HG02870 (cell line): ENCODE measurements around the gene HIVEP1.
"Not testable (repeated sequence)": the region's sequence is repeated elsewhere in the genome, so short reads cannot be mapped to it uniquely, and the experiment has no call there.

Experiments used
- ATAC-seq: cut with Tn5 transposase; IDR thresholded peaks from one replicate; pipeline ENCODE4 v1.9.1; 2021; ENCODE audit warnings: mild to moderate bottlenecking, moderate library complexity; ENCODE audit not compliant: unreplicated experiment

The HIVEP1 gene

GRCh38 chr6:12082368-12082767, 70.3 kb downstream of the HIVEP1 start:
- no peak for ATAC-seq

DNA sequence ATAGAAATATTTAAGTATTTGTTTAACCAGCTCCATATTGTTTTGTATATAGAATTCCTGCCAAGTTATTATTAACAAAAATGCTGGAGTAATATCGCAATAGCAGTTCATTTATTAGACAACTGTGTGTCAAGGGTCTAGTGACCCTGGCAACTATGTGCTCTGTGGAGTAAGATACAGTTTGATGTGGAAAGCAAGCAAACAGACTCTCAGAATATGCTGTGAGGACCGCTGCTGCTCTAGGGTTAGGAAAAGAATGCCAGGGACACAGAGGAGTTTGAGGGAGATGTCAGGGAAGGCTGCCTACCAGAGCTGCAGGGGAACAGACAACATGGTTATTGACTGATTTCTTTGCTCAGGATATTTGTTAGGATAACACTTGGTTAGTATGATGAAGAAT, 71.2 kb downstream of the HIVEP1 start:
- ATAC-seq: no peak

- no peak for ATAC-seq
Measured at GRCh38 chr6:12083763-12084162, 71.7 kb downstream of the HIVEP1 start.

DNA sequence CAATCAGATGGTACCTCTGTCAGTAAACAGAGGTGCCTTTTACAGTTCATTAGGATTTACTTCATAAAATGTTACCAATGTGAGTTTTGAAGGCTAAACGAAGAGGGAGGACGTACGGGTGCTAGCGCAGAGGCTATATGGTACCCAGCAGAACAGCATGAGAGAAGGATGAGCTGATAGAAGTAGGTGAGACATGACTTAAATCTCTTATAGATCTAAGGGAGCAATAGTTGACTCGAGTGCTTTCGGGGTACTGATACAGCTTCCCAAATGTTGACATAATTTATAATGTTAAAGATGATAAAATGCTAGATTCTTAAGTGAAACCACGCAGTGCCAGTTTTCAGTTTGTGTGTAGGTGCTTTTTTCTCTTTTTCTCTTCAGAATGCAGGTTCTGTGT, 72.6 kb downstream of the HIVEP1 start:
- ATAC-seq: no peak

GRCh38 chr6:12088531-12088930, 76.4 kb downstream of the HIVEP1 start:
- ATAC-seq: no peak

DNA sequence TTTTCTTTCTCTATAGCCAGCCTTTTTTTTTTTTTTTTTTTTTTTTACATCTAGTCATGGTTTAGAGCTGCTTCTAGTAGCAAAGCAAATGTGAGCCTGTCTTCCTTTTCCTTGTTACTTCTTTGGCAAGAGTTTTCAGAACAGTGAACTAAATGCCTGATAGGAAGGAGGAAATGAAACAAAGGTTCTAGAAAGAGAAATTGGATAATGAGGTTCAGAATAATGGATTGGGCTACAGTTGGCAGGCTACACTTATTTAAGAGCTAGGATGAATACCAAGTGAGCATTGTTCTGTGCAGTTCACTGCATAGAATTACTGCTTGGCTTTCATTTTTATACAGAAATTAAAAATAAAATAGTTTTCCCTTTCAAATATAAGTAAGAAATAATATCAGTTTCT, 78.6 kb downstream of the HIVEP1 start:
- no peak for ATAC-seq

- ATAC-seq: no peak
Measured at GRCh38 chr6:12092762-12093161, 80.7 kb downstream of the HIVEP1 start.

GRCh38 chr6:12094689-12095088, 82.6 kb downstream of the HIVEP1 start:
- no peak for ATAC-seq

GRCh38 chr6:12096342-12096741, 84.2 kb downstream of the HIVEP1 start:
- ATAC-seq: no peak

GRCh38 chr6:12097791-12098190, 85.7 kb downstream of the HIVEP1 start:
- ATAC-seq: no peak

GRCh38 chr6:12099623-12100338, 87.7 kb downstream of the HIVEP1 start:
- no peak for ATAC-seq

DNA sequence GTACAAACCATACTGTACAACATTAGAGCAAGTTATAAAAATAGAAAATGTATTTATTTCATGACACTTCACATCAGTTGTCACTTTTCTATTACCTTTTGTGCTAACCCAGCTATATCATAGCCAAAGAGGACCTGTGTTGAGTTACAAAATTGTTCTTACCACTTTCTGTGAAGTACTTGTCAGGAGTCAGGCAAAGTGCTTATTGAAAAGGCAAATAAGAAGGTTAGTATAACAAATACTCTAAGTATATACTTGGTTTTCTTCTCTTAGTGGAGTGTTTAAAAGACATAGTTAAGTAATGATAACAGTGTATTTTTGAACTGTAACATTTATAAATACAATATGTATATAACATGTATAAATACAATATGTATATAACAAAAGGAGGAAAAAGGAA, 88.9 kb downstream of the HIVEP1 start:
- no peak for ATAC-seq

GRCh38 chr6:12101653-12102312, 89.7 kb downstream of the HIVEP1 start:
- ATAC-seq: no peak

DNA sequence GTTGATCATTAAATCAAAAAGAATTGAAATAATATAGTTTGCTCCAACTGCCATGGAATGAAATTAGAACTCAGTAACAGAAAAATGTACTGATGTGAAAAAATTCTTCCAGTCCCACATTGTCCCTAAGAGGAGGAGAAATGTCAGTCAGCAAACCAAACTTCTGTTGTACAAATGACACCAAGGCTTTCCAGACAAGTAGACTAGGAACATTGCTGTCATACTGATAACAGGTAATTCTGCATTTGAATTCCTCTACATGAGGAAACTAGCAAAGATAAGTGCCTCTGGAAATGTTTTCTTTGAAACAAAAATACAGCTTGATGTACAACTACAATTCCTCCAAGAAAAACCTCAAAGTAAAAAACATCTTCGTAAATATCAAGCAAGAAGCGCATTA, 90.2 kb downstream of the HIVEP1 start:
- no peak for ATAC-seq

- no peak for ATAC-seq
Measured at GRCh38 chr6:12103158-12103557, 91.0 kb downstream of the HIVEP1 start.

DNA sequence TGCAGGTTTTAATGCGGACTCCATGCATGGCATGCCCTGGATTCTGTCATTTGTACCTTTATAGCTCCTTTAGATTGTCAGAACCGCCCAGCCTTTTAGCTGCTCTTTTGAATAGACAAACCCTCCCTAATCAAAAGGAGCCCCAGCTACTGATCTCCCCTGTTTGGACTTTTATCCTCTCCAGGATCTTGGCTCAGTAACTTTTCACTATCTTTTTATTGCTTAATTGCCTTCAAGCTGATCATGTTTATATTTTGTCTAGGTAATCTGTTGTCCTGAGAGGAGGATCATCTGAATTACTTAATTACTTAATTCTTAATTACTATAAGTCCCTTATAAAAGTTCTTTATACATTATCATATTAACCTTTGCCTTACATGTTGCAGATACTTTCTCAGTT, 93.2 kb downstream of the HIVEP1 start:
- no peak for ATAC-seq

DNA sequence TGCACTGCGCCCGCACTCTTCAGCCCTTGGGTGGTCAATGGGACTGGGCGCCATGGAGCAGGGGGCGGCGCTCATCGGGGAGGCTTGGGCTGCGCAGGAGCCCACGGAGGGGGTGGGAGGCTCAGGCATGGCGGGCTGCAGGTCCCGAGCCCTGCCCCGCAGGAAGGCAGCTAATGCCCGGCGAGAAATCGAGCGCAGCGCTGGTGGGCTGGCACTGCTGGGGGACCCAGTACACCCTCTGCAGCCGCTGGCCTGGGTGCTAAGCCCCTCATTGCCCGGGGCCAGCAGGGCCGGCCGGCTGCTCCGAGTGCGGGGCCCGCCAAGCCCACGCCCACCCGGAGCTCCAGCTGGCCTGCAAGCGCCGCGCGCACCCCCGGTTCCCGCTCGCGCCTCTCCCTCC, 96.3 kb downstream of the HIVEP1 start:
- not testable (repeated sequence) for ATAC-seq

GRCh38 chr6:12110523-12111362, 98.6 kb downstream of the HIVEP1 start:
- ATAC-seq: no peak

- no peak for ATAC-seq
Measured at GRCh38 chr6:12111363-12111670, 99.2 kb downstream of the HIVEP1 start.

DNA sequence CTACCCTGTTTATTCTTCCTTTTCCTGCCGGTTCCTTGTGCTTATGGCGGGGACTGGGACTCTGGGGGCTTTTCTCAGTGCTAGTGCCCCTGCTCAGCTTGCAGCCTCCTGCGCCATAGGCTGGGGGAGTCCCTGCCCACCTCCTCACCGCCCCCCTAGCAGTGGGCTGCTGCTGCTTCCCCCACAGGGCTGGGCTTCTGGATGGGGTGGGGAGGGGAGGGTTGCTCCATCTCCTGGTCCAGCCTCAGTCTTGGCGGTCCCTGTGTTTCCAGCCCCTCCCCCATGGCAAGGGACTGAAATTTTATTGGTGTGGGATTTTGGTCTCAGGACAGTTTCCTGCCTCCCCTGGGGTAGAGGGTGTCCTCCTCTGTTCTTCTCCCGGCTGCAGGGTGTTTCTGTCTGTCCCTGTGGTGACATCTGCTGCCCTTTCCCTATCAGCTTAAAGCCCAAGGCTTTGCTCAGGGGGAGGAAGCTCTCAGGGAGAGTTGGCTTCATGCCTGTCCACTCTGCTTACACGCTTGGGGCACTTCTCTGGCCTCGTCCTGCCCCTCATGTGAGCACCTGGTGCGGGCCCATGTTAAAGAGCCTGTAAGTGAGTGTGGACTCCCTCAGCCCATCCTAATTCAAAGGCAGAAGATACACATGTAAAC, 100.6 kb downstream of the HIVEP1 start:
- ATAC-seq: no peak

DNA sequence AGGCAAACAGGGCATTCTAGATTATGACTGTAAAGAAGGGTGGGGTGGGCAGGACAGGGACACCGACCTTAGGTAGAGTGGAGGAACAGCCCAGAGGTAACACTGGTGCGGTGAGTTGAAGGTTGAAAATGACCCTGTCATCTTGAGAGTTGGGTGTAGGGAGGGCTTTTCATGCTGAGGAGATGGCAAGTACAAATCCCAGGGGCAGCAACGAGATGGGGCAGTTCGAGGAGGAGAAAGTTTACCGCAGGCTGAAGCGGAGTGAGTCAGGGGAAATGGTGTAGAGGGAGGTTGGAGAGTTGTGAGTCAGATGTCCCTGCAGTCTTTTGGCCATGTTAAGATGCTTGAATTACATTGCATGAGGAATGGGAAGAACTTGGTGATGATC, 101.1 kb downstream of the HIVEP1 start:
- ATAC-seq: peak; percentile 43
